H9 (cell line): ENCODE data around the gene TSC2. TPM values are rescaled to one million over a fixed set of nuclear protein-coding genes. Genes with fewer than 3 reads are reported as not detected.

ENCODE experiments used
- DNase-seq: peaks from one replicate; pipeline ENCODE4 v3.0.0-alpha.2; 2017
- H2AFZ ChIP-seq: one replicate; pipeline ENCODE4 v1.6.1; 2013; ENCODE audit warnings: mild to moderate bottlenecking, low read length, control low read depth, moderate library complexity
- H2AK5ac ChIP-seq: 2 replicates; pipeline ENCODE4 v1.6.1; 2013; ENCODE audit warnings: low read length, control low read depth, mixed read lengths; ENCODE audit not compliant: insufficient read length
- H2BK120ac ChIP-seq: one replicate; pipeline ENCODE4 v1.6.1; 2013; ENCODE audit warnings: low read depth, mild to moderate bottlenecking, low read length, control low read depth, inconsistent platforms; ENCODE audit not compliant: poor library complexity, severe bottlenecking
- H2BK12ac ChIP-seq: 2 replicates; pipeline ENCODE4 v1.6.1; 2013; ENCODE audit warnings: low read length, control low read depth, mixed read lengths, low read depth; ENCODE audit not compliant: insufficient read length
- H2BK15ac ChIP-seq: 2 replicates; pipeline ENCODE4 v1.6.1; 2013; ENCODE audit warnings: low read depth, low read length, control low read depth
- H2BK20ac ChIP-seq: one replicate; pipeline ENCODE4 v1.6.1; 2013; ENCODE audit warnings: low read depth, mild to moderate bottlenecking, low read length, control low read depth, inconsistent platforms; ENCODE audit not compliant: poor library complexity, severe bottlenecking
- H2BK5ac ChIP-seq: 2 replicates; pipeline ENCODE4 v1.6.1; 2013; ENCODE audit warnings: low read length, control low read depth, mixed read lengths; ENCODE audit not compliant: insufficient read length
- H3K14ac ChIP-seq: 2 replicates; pipeline ENCODE4 v1.6.1; 2013; ENCODE audit warnings: low read length, control low read depth; ENCODE audit not compliant: insufficient read depth
- H3K18ac ChIP-seq: 2 replicates; pipeline ENCODE4 v1.6.1; 2013; ENCODE audit warnings: low read depth, mild to moderate bottlenecking, mixed read lengths, low read length, control low read depth; ENCODE audit not compliant: insufficient read length
- H3K23ac ChIP-seq: 2 replicates; pipeline ENCODE4 v1.6.1; 2013; ENCODE audit warnings: low read length, control low read depth, mixed read lengths, low read depth; ENCODE audit not compliant: insufficient read length
- H3K23me2 ChIP-seq: 2 replicates; pipeline ENCODE4 v1.6.1; 2013; ENCODE audit warnings: low read depth, mild to moderate bottlenecking, mixed read lengths, low read length, control low read depth; ENCODE audit not compliant: insufficient read length, poor library complexity, severe bottlenecking
- H3K27ac ChIP-seq: 2 replicates; pipeline ENCODE4 v1.5.1; 2013; ENCODE audit warnings: low read length, control low read depth, mixed read lengths, low read depth; ENCODE audit not compliant: insufficient read length
- H3K27me3 ChIP-seq: 2 replicates; pipeline ENCODE4 v1.6.1; 2013; ENCODE audit warnings: low read length, control low read depth, inconsistent platforms; ENCODE audit not compliant: insufficient read depth
- H3K4ac ChIP-seq: 2 replicates; pipeline ENCODE4 v1.6.1; 2013; ENCODE audit warnings: low read depth, mild to moderate bottlenecking, control low read depth, inconsistent platforms, low read length, moderate library complexity
- H3K4me1 ChIP-seq: 2 replicates; pipeline ENCODE4 v1.6.1; 2013; ENCODE audit warnings: low read length, control low read depth, inconsistent platforms; ENCODE audit not compliant: insufficient read depth
- H3K4me2 ChIP-seq: 2 replicates; pipeline ENCODE4 v1.6.1; 2013; ENCODE audit warnings: low read length, control low read depth, mixed read lengths; ENCODE audit not compliant: insufficient read length, insufficient read depth
- H3K56ac ChIP-seq: 2 replicates; pipeline ENCODE4 v1.6.1; 2013; ENCODE audit warnings: low read depth, mild to moderate bottlenecking, mixed read lengths, low read length, control low read depth; ENCODE audit not compliant: insufficient read length
- H3K79me1 ChIP-seq: 2 replicates; pipeline ENCODE4 v1.6.1; 2013; ENCODE audit warnings: low read depth, mild to moderate bottlenecking, moderate library complexity, low read length, control low read depth, inconsistent platforms; ENCODE audit not compliant: insufficient read depth, poor library complexity, severe bottlenecking
- H3K79me2 ChIP-seq: 2 replicates; pipeline ENCODE4 v1.6.1; 2013; ENCODE audit warnings: low read length, control low read depth, inconsistent platforms; ENCODE audit not compliant: insufficient read depth
- H3K9ac ChIP-seq: 2 replicates; pipeline ENCODE4 v1.6.1; 2013; ENCODE audit warnings: low read length, control low read depth, mixed read lengths; ENCODE audit not compliant: insufficient read length; ENCODE audit errors: extremely low read depth
- H3K9me3 ChIP-seq: one replicate; pipeline ENCODE4 v1.6.1; 2013; ENCODE audit warnings: low read depth, low read length, inconsistent platforms; ENCODE audit not compliant: control insufficient read depth
- H3T11ph ChIP-seq: one replicate; pipeline ENCODE4 v1.6.1; 2013; ENCODE audit warnings: mild to moderate bottlenecking, low read length, control low read depth, inconsistent platforms
- H4K20me1 ChIP-seq: one replicate; pipeline ENCODE4 v1.6.1; 2013; ENCODE audit not compliant: control insufficient read depth, insufficient read length, insufficient read depth
- H4K5ac ChIP-seq: 2 replicates; pipeline ENCODE4 v1.6.1; 2013; ENCODE audit warnings: low read depth, mild to moderate bottlenecking, mixed read lengths, low read length, control low read depth; ENCODE audit not compliant: insufficient read length
- H4K8ac ChIP-seq: replicated peaks from 2 replicates; pipeline ENCODE4 v1.6.1; 2013; ENCODE audit warnings: low read length, control low read depth, mixed read lengths, low read depth; ENCODE audit not compliant: insufficient read length
- H4K91ac ChIP-seq: 2 replicates; pipeline ENCODE4 v1.6.1; 2013; ENCODE audit warnings: low read depth, mild to moderate bottlenecking, moderate library complexity, mixed read lengths, low read length, control low read depth; ENCODE audit not compliant: insufficient read length
- H3K27ac Mint-ChIP-seq, 3 experiments: 2 replicates in 2 of 3; 3 replicates in 1 of 3; pipeline ENCODE4 v1.8.0; 2020 to 2021; ENCODE audit warnings: mixed read lengths in 3 of 3, mild to moderate bottlenecking in 1 of 3, moderate library complexity in 1 of 3
- H3K27me3 Mint-ChIP-seq: 2 replicates; pipeline ENCODE4 v1.8.0; 2021; ENCODE audit warnings: low read depth, mild to moderate bottlenecking, moderate library complexity, mixed read lengths
- H3K36me3 Mint-ChIP-seq, 3 experiments: 2 replicates in 2 of 3; 3 replicates in 1 of 3; pipeline ENCODE4 v1.8.0; 2020 to 2021; ENCODE audit warnings: low read depth in 3 of 3, mixed read lengths in 3 of 3; ENCODE audit not compliant: insufficient read depth in 1 of 3
- H3K4me1 Mint-ChIP-seq, 2 experiments: 2 replicates each; pipeline ENCODE4 v1.8.0; 2020; ENCODE audit warnings: mixed read lengths in 2 of 2
- H3K4me3 Mint-ChIP-seq, 2 experiments: 2 replicates in 1 of 2; 3 replicates in 1 of 2; pipeline ENCODE4 v1.8.0; 2020 to 2021; ENCODE audit warnings: mild to moderate bottlenecking in 2 of 2, mixed read lengths in 2 of 2, moderate library complexity in 1 of 2
- H3K9me3 Mint-ChIP-seq, 2 experiments: 2 replicates in 1 of 2; 3 replicates in 1 of 2; pipeline ENCODE4 v1.8.0; 2020; ENCODE audit warnings: mild to moderate bottlenecking in 2 of 2, mixed read lengths in 2 of 2, moderate library complexity in 1 of 2
- WGBS: extraction: QIAGEN DNeasy Blood & Tissue Kit; methylation state at CpG from one replicate; pipeline ENCODE4 v1.1.7; 2013; ENCODE audit warnings: missing lambda C conversion rate, low lambda C conversion rate, mixed read lengths; ENCODE audit not compliant: insufficient read length; ENCODE audit errors: extremely low coverage; 5-methylcytosine and 5-hydroxymethylcytosine counted together
- total RNA-seq: library from RNA; stranded (reverse); gene quantifications from 2 replicates; pipeline ENCODE4 v1.2.1, GENCODE V29; 2021
- TF ChIP-seq, protein P1 (sequence below): fragments of 200-600 bp; sonication (generic); conservative IDR thresholded peaks from 3 replicates; pipeline ENCODE4 v1.8.0; 2021; ENCODE audit warnings: antibody characterized with exemption, mild to moderate bottlenecking

Gene TSC2
- total RNA-seq, 1 experiment from 2014 or later = 122 TPM

DNA sequence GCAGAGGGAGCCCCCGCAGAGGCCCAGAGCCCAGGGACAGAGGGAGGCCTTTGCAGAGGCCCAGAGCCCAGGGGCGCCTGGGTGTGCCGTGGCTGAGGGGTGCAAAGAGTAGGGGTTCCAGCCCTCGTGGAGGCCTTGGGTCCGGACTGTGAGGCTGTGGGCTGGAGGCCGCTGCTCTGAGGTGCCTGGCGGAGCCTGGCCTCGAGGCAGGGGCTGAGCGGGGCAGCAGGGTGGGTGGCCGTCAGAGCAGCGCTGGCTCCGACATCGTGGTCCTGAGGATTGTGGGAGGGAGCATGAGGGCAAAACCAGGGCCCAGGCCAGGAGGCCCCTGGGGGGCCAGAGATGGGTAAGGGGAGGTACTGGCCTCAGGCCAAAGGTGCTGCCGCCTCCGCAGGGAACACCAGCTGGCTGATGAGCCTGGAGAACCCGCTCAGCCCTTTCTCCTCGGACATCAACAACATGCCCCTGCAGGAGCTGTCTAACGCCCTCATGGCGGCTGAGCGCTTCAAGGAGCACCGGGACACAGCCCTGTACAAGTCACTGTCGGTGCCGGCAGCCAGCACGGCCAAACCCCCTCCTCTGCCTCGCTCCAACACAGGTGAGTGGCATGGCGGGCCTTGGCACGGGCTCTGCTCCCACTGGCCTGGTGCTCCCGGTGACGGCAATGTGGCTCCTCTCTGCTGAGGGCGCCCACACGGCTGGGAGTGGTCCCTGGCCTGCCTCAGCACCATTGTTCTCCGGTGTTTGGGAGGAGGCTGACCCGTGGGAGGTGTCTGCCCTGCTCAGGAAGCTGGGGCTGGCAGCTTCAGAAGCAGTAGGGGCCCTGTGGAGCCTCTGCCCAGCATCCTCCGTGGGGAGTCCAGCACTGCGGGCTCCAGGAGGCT, 33.7 kb downstream of the TSC2 start:
- Mint-ChIP-seq H3K4me3 (no peak overlapping the region), H3K36me3 (peaks cover 0 to 17% (median 15%) of the 10 kb centered on the region in 3 experiments; a peak in 5 of 7 replicates), H3K27ac (no peak overlapping the region), H3K9me3 (no peaks in the 10 kb centered on the region), H3K4me1 (no peaks in the 10 kb centered on the region), H3K27me3 (no peaks in the 10 kb centered on the region)
- Histone ChIP-seq H3K27ac (no peak overlapping the region), H4K8ac (no peak overlapping the region), H3K18ac (no peak overlapping the region), H3K79me1 (no peaks in the 10 kb centered on the region), H2BK15ac (no peak overlapping the region), H2BK120ac (no peak overlapping the region), H2BK5ac (no peak overlapping the region), H2AK5ac (no peak overlapping the region), H3T11ph (no peak overlapping the region), H4K5ac (no peak overlapping the region), H3K23ac (no peak overlapping the region), H3K79me2 (no peaks in the 10 kb centered on the region), H3K27me3 (no peaks in the 10 kb centered on the region), H2BK20ac (no peak overlapping the region), H3K4me2 (no peak overlapping the region), H3K4ac (no peak overlapping the region), H3K4me1 (no peaks in the 10 kb centered on the region), H3K9ac (no peak overlapping the region), H2AFZ (no peak overlapping the region), H3K23me2 (no peaks in the 10 kb centered on the region), H4K91ac (no peak overlapping the region), H3K56ac (no peak overlapping the region), H4K20me1 (no peaks in the 10 kb centered on the region), H3K9me3 (no peaks in the 10 kb centered on the region), H2BK12ac (no peak overlapping the region), H3K14ac (no peak overlapping the region)
- no peak for DNase-seq
- WGBS = no CpG with 5 or more reads among the region's 35 CpGs
- TF ChIP-seq, protein P1, sequence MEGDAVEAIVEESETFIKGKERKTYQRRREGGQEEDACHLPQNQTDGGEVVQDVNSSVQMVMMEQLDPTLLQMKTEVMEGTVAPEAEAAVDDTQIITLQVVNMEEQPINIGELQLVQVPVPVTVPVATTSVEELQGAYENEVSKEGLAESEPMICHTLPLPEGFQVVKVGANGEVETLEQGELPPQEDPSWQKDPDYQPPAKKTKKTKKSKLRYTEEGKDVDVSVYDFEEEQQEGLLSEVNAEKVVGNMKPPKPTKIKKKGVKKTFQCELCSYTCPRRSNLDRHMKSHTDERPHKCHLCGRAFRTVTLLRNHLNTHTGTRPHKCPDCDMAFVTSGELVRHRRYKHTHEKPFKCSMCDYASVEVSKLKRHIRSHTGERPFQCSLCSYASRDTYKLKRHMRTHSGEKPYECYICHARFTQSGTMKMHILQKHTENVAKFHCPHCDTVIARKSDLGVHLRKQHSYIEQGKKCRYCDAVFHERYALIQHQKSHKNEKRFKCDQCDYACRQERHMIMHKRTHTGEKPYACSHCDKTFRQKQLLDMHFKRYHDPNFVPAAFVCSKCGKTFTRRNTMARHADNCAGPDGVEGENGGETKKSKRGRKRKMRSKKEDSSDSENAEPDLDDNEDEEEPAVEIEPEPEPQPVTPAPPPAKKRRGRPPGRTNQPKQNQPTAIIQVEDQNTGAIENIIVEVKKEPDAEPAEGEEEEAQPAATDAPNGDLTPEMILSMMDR = no peak
